Smooth muscle cell of the brain vasculature (primary cell): ENCODE measurements around the gene SLC49A4.

ENCODE experiments used
- DNase-seq: peaks from one replicate; pipeline ENCODE4 v3.0.0-alpha.2; 2012; ENCODE audit warnings: low read depth, low spot score

Gene SLC49A4

GRCh38 chr3:122785231-122785630, 9.6 kb upstream of the SLC49A4 start:
- no peak for DNase-seq

GRCh38 chr3:122786066-122786465, 8.8 kb upstream of the SLC49A4 start:
- no peak for DNase-seq

DNA sequence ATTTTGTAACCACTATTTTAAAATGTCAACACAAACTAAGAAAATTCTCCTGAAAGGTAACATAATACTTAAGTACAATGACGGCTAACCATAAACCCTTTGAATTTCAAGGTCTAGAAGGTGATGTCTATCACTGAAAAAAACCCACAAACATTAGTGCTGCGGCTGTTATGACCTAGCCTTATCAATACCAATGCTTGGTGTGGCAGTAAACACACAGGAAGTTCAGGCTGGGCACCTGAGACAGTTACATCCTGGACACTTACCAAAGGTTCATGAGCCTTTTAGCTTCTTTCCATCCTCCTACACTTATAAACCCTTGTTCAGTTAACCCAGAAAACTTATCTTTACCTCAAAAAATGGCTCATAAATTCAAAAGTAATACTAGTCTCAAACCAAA, 7.0 kb upstream of the SLC49A4 start:
- no peak for DNase-seq

GRCh38 chr3:122789585-122790273, 5.1 kb upstream of the SLC49A4 start:
- DNase-seq = no peak

DNA sequence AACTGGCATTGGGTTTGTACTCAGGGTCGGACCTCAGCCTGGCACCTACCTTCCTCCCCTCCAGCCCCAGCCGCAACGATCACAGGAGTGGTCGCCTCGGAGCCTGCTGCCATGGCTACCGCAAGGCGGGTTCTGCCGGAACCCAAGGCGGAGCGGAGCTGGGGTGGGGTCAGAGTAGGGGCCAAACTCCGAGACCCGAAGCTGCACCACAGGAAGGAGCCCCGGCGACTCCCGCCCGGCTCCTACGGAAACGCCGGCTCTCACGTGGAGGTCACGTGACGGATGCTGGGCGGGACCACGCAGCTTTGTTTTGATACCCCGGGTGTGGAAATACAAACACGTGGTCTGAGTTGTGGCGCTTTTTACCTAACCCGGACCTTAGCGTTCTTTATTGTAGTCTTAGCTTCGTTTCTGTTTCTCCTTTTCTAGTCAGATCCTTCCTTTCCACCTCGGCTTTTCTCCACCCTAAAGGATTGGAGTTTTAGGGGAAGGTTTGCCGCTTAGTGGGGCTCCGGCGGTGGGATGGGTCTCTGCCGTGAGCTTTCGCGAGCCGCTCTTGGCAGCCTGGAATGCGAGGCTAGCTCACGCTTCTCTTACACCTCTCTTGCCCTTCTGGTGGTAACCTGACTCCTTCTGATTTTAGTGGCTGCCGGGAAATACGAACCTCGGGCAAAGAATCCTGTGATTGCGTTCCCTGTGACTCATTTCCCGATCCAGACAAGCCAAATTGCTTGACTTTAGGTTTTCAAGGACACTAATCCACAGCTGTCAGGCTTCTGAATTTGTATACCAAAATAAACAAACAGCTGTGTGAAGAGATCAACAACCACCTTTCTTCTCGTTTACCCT, 1.1 kb upstream of the SLC49A4 start, which contains the start of gene HSPBAP1:
Gene HSPBAP1, minus strand, starts transcription at position 264 of the 849 bp plus-strand sequence. Its CDS starts 151 bp downstream, at position 113.
- DNase-seq = peak; percentile 73

DNA sequence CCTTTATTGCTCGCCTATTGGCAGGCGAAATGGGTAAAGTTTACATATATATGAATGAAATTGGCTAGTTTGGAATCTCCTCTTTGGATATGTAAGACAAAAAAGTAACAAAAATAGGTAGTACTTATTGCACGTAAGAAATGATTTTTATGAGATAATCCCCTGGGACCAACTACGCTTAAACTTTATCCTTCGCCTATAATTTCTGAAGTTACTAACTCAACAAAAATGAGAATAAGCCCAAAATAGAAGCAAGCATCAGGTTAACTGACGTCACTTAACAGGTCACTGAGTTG, 438 bp upstream of the SLC49A4 start:
- no peak for DNase-seq

DNA sequence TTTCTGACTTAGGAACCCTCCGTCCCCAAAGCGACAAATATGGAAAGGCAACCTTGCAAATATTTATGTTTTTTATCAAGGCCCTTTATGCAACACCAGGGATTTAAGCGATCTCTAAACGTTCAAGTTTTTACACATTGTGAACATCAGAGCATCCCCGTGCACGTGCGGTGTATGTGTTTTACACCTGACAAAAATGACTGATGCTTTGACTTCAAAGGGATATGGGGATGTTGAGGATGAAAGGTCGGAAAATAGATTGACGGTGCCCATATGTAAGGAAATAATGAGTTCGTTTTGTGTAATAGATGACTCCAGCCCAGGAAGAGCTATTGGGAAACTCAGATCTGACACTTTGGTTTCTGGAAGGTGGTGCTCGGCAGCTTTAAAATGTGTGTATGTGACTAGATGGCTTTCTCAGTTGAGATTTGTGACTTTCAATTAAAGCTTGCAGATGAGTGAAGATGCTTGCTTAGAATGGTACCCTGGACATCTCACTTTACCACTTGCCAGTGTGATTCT, 866 bp downstream of the SLC49A4 start:
- DNase-seq = no peak

DNA sequence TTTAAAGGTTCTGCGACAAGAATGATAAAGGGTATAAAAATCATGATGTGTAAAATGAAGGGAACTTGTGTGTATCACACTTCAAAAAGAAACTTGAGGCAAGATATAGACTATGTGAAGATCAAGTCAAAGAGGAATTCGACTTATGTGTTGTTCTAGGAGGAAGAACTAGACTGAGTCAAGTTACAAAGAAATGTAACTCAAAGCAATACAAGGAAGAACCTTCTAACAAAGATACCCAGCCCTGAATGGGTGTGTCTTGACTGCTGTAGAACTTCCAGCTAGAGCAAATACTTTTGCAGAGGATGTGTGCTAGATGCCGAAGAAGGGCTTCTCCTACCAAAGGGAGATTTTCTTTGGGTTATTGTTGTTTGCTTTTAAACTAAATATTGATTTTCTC, 2.4 kb downstream of the SLC49A4 start:
- no peak for DNase-seq

DNA sequence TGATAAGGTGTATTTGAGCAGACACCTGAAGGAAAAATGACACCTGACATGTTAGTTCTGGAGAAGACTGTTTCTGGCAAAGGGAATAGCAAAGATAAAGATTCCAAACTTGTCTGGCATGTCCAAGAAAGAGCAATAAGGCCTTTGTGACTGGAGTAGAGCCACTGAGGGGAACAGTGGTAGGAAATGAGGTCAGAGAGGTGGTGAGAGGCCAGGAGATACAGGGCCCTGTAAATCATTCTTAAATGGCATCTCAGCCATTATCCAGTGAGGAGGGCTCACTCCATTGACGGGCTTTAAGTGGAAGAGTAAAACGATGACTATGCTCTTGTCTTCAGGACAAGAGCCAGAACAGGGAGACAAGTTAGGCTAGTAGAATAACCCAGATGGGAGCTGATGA, 4.5 kb downstream of the SLC49A4 start:
- DNase-seq = no peak

GRCh38 chr3:122800031-122800430, 5.2 kb downstream of the SLC49A4 start:
- no peak for DNase-seq

- DNase-seq = no peak
Measured at GRCh38 chr3:122800706-122801237, 5.9 kb downstream of the SLC49A4 start.

DNA sequence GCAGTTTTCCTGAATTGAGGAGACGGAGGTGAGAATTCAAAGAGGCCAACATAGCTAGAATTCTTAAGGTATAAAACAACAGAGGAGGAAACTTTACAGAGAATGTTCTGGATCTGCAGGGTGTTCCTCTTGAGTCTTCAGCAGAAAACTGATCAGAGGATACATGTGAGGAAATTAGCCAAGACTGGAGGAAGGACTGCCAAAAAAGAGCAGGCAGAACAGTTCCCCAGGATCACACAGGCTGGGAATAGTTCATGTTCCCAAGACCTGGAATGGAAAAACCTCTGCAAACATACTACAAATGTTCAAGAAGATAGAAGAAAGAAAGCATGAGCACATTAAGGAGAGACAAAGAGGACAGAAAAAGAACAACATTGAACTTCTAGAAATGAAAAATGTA, 7.5 kb downstream of the SLC49A4 start:
- DNase-seq = no peak

DNA sequence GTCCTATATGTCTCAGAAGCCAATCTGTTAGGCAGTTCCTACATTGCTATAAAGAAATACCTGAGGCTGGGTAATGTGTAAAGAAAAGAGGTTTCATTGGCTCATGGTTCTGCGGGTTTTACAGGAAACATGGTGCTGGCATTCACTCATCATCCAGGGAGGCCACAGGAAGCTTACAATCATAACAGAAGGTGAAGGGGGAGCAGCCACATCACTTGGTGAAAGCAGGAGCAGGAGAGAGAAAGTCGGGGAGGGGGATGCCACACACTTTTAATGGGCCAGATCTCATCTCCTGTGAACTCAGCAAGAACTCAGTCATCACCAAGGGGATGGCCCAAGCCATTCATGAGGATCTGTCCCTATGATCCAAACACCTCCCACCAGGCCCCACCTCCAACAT, 9.1 kb downstream of the SLC49A4 start:
- DNase-seq = no peak

DNA sequence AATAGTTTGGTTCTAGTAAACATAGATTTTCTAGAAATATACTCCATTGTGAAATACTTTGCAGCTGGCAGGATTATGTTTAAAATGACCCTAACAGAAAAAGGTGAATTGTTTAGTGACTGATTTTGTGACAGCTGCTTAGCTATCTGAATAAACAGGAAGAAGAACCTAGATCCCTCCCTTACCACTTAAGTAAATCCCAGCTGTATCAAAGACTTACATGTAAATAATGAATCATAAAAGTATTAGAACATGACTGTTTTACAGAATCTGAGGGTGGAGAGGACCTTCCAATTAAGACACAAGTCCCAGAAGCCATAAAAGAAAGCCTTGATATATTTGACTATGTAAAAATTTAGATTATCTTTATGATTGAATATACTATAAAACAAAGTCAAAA, 15.9 kb downstream of the SLC49A4 start:
- no peak for DNase-seq

GRCh38 chr3:122816587-122816986, 21.7 kb downstream of the SLC49A4 start:
- no peak for DNase-seq

GRCh38 chr3:122824465-122825381, 29.9 kb downstream of the SLC49A4 start:
- no peak for DNase-seq

- no peak for DNase-seq
Measured at GRCh38 chr3:122825460-122825859, 30.6 kb downstream of the SLC49A4 start.

DNA sequence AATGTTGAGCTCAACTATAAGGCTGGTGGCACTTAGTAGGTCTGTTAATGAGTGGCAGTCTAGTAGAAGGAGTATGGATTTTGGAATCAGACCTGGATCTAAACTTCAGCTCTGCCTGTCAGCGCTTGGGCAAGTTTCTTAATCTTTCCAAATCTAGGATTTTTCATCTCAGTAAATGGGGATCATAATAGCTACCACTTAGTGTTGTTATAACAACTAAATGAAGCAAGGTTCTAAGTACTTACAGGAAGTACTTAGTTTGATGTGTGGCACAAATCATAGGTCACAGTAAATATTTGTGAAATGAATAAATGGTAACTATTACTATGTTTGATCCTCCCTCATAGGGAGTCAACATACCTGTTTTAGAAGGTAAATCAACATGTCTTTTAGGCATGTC, 31.4 kb downstream of the SLC49A4 start:
- no peak for DNase-seq

- no peak for DNase-seq
Measured at GRCh38 chr3:122828281-122828680, 33.4 kb downstream of the SLC49A4 start.

DNA sequence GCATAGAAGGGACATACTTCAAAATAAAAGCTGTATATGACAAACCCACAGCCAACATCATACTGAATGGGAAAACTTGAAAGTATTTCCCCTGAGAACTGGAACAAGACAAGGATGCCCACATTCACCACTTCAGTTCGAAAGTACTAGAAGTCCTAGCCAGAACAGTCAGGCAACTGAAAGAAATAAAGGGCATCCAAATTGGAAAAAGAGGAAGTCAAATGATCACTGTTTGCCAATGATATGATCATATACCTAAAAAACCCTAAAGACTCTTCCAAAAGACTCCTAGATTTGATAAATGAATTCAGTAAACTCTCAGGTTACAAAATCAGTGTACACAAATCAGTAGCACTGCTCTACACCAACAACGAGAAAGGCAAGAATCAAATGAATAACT, 40.7 kb downstream of the SLC49A4 start:
- no peak for DNase-seq

DNA sequence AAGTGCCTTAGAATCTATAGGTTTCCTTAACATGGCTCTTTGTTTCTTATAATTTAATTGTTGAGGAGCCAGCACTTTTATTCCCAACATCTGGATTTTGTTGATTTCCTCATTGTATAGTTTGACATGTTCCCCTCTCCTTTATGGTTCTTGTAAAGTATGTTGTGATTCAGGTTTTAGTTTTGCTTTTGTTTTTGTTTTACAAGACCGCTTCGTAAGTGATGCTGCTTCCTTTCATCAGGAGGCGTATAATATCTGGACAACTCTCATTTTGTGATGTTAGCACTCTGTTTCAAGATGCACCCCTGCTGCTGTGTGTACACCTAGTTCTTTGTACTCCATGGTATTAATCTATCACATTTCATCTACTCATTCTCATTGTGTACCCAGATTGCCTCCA, 48.7 kb downstream of the SLC49A4 start:
- no peak for DNase-seq

DNA sequence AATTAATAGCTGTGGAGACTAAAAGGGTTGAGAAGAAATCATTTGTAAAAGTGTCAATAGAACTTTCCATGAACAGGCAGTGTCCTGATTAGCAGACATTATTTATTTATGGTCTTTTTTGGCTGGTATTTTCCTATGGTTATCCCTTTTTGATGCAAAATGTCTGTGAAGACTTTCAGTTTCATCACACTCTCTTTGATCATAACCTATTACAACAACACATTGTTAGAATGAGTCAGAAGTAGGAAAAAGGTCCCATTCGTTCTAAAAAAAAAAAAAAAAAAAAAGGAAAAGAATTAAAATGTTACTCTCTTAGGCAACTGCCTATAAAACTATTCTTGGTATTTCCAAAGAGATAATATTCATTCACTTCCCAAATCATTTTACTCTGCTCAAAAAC, 62.1 kb downstream of the SLC49A4 start:
- DNase-seq = no peak
